Endothelial cell of umbilical vein (primary cell): ENCODE results near the gene TCF15. TPM values are rescaled to one million over a fixed set of nuclear protein-coding genes. Genes with fewer than 3 reads are reported as not detected.

Source experiments
- BruUV-seq: library from RNA; stranded (reverse); fragments of 400-500 nt; replicated peaks from 2 replicates; lab custom pipeline; 2021; lab: Mats Ljungman, UMichigan
- CTCF ChIA-PET: fragments of 300-600, 350-600 bp; sonication (Branson Sonifier 250); formaldehyde crosslinking; loops from one replicate; lab custom pipeline; 2021; ENCODE audit warnings: antibody characterized with exemption, inconsistent platforms; lab: Charles Lee
- POLR2A ChIA-PET: fragments of 300-600, 350-600 bp; sonication (Branson Sonifier 250); formaldehyde crosslinking; loops from one replicate; lab custom pipeline; 2021; ENCODE audit warnings: antibody characterized with exemption, inconsistent platforms; lab: Charles Lee
- DNase-seq: peaks from one replicate; pipeline ENCODE4 v3.0.0-alpha.2; 2011; ENCODE audit warnings: low read depth, low spot score
- FAIRE-seq: peaks from 2 replicates; lab custom pipeline; 2011; peaks lifted over from hg19 to GRCh38; lab: Jason Lieb, UNC
- H2AFZ ChIP-seq: 2 replicates; pipeline ENCODE4 v1.6.0; 2012; ENCODE audit warnings: low read depth, low read length, control low read depth, inconsistent platforms
- H3K27ac ChIP-seq: 2 replicates; pipeline ENCODE4 v1.5.1; 2011; ENCODE audit warnings: low read depth, mild to moderate bottlenecking, control low read depth, low read length, moderate library complexity; ENCODE audit not compliant: insufficient read depth
- H3K27me3 ChIP-seq, 2 experiments: 2 replicates each; pipeline versions ENCODE4 v1.6.0 to v1.6.1; 2011; ENCODE audit warnings: low read length in 2 of 2, mixed read lengths in 1 of 2; ENCODE audit not compliant: control insufficient read depth in 2 of 2, insufficient read depth in 2 of 2
- H3K36me3 ChIP-seq, 2 experiments: 2 replicates in 1 of 2; 3 replicates in 1 of 2; pipeline ENCODE4 v1.5.1; 2011; ENCODE audit warnings: low read length in 2 of 2, mild to moderate bottlenecking in 1 of 2, moderate library complexity in 1 of 2; ENCODE audit not compliant: control insufficient read depth in 2 of 2, insufficient read depth in 2 of 2; ENCODE audit errors: extremely low read depth in 1 of 2
- H3K4me1 ChIP-seq: 3 replicates; pipeline ENCODE4 v1.5.1; 2011; ENCODE audit warnings: mild to moderate bottlenecking, low read length; ENCODE audit not compliant: control insufficient read depth, insufficient read depth; ENCODE audit errors: extremely low read depth
- H3K4me2 ChIP-seq: 2 replicates; pipeline ENCODE4 v1.6.1; 2011; ENCODE audit warnings: low read length, control low read depth, mixed read lengths; ENCODE audit not compliant: insufficient read depth
- H3K4me3 ChIP-seq, 3 experiments: fragments of 200-600 bp in 1 of 3; sonication (generic), shearing (Covaris generic) in 1 of 3; replicated peaks in 1 of 3; 2 replicates each; pipeline ENCODE4 v1.5.1; 2011 to 2016; ENCODE audit warnings: control low read depth in 3 of 3, low read length in 3 of 3, mild to moderate bottlenecking in 2 of 3, inconsistent platforms in 1 of 3, low read depth in 1 of 3, moderate library complexity in 1 of 3; ENCODE audit not compliant: insufficient read depth in 1 of 3
- H3K79me2 ChIP-seq: 2 replicates; pipeline ENCODE4 v1.6.0; 2012; ENCODE audit warnings: low read length, inconsistent platforms; ENCODE audit not compliant: control insufficient read depth, insufficient read depth
- H3K9ac ChIP-seq: replicated peaks from 2 replicates; pipeline ENCODE3; 2011; ENCODE audit warnings: low read length, control low read depth; ENCODE audit not compliant: insufficient read depth; ENCODE audit errors: extremely low read depth
- H3K9me1 ChIP-seq: replicated peaks from 3 replicates; pipeline ENCODE4 v1.6.0; 2011; ENCODE audit warnings: mild to moderate bottlenecking, low read length; ENCODE audit not compliant: control insufficient read depth, insufficient read depth; ENCODE audit errors: extremely low read depth
- H3K9me3 ChIP-seq: replicated peaks from 2 replicates; pipeline ENCODE4 v1.5.1; 2012; ENCODE audit warnings: low read length, inconsistent platforms; ENCODE audit not compliant: control insufficient read depth, insufficient read depth
- H4K20me1 ChIP-seq: replicated peaks from 2 replicates; pipeline ENCODE3; 2011; ENCODE audit warnings: mild to moderate bottlenecking, low read length; ENCODE audit not compliant: control insufficient read depth, insufficient read depth; ENCODE audit errors: extremely low read depth
- EZH2 ChIP-seq: IDR thresholded peaks from 2 replicates; pipeline ENCODE4 v1.6.1; 2012; ENCODE audit warnings: borderline replicate concordance, low read depth, mild to moderate bottlenecking, moderate library complexity, low read length, inconsistent platforms; ENCODE audit not compliant: severe bottlenecking
- FOS ChIP-seq: IDR thresholded peaks from 2 replicates; pipeline ENCODE4 v1.6.1; 2011; ENCODE audit warnings: mild to moderate bottlenecking, low read length, moderate library complexity, borderline replicate concordance; ENCODE audit not compliant: insufficient read depth
- GATA2 ChIP-seq: IDR thresholded peaks from 2 replicates; pipeline ENCODE4 v1.7.0; 2011; ENCODE audit warnings: low read depth, mild to moderate bottlenecking, moderate library complexity, mixed read lengths, low read length; ENCODE audit not compliant: insufficient read length, insufficient read depth
- JUN ChIP-seq: IDR thresholded peaks from 2 replicates; pipeline ENCODE4 v1.6.1; 2011; ENCODE audit warnings: borderline replicate concordance, low read depth; ENCODE audit not compliant: insufficient read length, insufficient read depth
- MYC ChIP-seq: IDR thresholded peaks from one replicate; pipeline ENCODE4 v1.6.1; 2011; ENCODE audit warnings: mild to moderate bottlenecking, low read depth, low read length
- POLR2A ChIP-seq: IDR thresholded peaks from 2 replicates; pipeline ENCODE4 v1.6.1; 2012; ENCODE audit warnings: low read depth, mild to moderate bottlenecking, control low read depth, low read length
- POLR2AphosphoS5 ChIP-seq: IDR thresholded peaks from 2 replicates; pipeline ENCODE4 v1.6.1; 2012; ENCODE audit warnings: low read depth, mild to moderate bottlenecking, control low read depth, low read length, moderate library complexity; ENCODE audit not compliant: insufficient read depth
- dilution Hi-C: fragments of 300-500 bp; cut with MboI; formaldehyde crosslinking; loops from one replicate; pipeline ENCODE4 v1.15.0; 2019; ENCODE audit warnings: low sequenced_read_pairs; ENCODE audit not compliant: extremely low pct_ligation_motif_present
- intact Hi-C: fragments of 100-400 bp; cut with micrococcal nuclease; formaldehyde crosslinking; loops from one replicate; pipeline ENCODE4 v1.10.0; 2022
- polyA plus RNA-seq, 4 experiments: library from polyadenylated mRNA; depleted of rRNA in 3 of 4; stranded (reverse) in 3 of 4; unstranded in 1 of 4; fragments of >200 nt; gene quantifications; 2 replicates each; pipeline versions ENCODE4 v1.2.1 to v1.2.3, GENCODE V29; 2011 to 2012; ENCODE audit warnings: missing spikeins in 1 of 4
- total RNA-seq: library from RNA; stranded (reverse); gene quantifications from 2 replicates; pipeline ENCODE4 v1.2.3, GENCODE V29; 2021
- TF ChIP-seq, protein P1 (sequence below): IDR thresholded peaks from 2 replicates; pipeline ENCODE4 v1.6.1; 2011; ENCODE audit not compliant: insufficient read depth, insufficient read length
- TF ChIP-seq, protein P2 (sequence below), 2 donors: IDR thresholded peaks; 1 replicate in 1 of 2; 2 replicates in 1 of 2; pipeline ENCODE4 v1.5.1; 2011; ENCODE audit warnings: low read length in 2 of 2, mild to moderate bottlenecking in 2 of 2, moderate library complexity in 2 of 2, control low read depth in 1 of 2, inconsistent platforms in 1 of 2, low read depth in 1 of 2; ENCODE audit not compliant: insufficient read depth in 1 of 2; ENCODE audit errors: extremely low read depth in 1 of 2

The TCF15 gene
- total and polyA plus RNA-seq, 2 donors (not counting 3 experiments of a cell fraction or from before 2014, with no cell fraction given), result 0.07 to 1.3 TPM

DNA sequence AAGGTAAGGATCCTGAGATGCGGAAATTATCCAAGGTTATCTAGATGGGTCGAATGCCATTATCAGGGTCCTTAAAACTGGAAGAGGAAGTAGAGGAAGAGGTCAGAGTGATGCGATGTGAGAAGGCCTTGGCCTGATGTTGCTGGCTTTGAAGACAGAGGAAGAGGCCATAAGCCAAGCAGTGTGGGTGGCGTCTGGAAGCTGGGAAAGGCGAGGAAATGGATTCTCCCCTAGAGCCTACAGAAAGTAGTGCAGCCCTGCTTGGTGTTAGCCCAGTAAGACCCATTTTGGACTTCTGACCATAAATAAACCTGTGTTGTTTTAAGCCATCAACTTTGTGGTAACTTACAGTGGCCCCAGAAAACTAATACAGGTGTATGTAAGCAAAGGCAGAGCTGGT is 40.8 kb upstream of the TCF15 start:
- peaks cover 3 to 15% of the 10 kb centered on the region in 2 experiments for H3K36me3 ChIP-seq
- no peaks in the 10 kb centered on the region for H3K9me3 ChIP-seq
- peaks cover 0 to 1% of the 10 kb centered on the region in 2 experiments for H3K27me3 ChIP-seq
- no peaks in the 10 kb centered on the region for H3K9me1 ChIP-seq
- no TSS peak for BruUV-seq
- dilution Hi-C loops (no loop called here), intact Hi-C loops (no loop called here)
- no peak overlapping the region for H3K9ac ChIP-seq
- H2AFZ ChIP-seq, result no peak overlapping the region
- H3K27ac ChIP-seq, result no peak overlapping the region
- H3K4me2 ChIP-seq, result no peak overlapping the region
- no peaks in the 10 kb centered on the region for H4K20me1 ChIP-seq
- FAIRE-seq, result no peak
- ChIA-PET CTCF (interaction anchor here (1.5 to 3.1 kb wide), 2 partner anchors 10 to 16 kb away, joined by 3 to 23 read pairs; no protein-coding TSS in a partner anchor), POLR2A (no interaction called here)
- peaks cover 15% of the 10 kb centered on the region for H3K4me1 ChIP-seq
- no peak for DNase-seq
- no peak for TF ChIP-seq EZH2
- no peak for TF ChIP-seq FOS
- no peak for TF ChIP-seq JUN
- no peak for TF ChIP-seq MYC
- no peak for TF ChIP-seq POLR2AphosphoS5
- TF ChIP-seq, protein P1, sequence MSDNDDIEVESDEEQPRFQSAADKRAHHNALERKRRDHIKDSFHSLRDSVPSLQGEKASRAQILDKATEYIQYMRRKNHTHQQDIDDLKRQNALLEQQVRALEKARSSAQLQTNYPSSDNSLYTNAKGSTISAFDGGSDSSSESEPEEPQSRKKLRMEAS, result no peak
- no peak for TF ChIP-seq GATA2
- peaks cover 26% of the 10 kb centered on the region for H3K79me2 ChIP-seq
- no peak overlapping the region for H3K4me3 ChIP-seq

DNA sequence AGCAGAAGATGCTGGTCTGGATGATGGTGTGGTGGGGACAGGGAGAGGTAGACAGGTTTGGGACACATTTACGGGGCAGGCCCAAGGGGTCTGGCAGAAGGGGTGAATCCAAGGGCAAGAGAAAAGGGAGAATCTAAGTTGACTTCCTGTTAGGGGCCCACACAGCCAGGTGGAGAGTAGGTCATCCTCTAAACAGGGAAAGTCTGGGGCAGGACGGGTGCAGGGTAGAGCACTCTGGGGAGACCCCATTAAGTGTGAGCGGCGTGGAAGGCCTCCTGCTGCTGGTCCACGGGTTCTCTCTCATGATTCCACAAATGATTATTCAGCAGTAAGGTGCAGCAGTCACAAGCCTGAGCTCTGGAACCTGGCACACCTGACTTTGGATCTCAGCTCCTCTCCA is 40.2 kb upstream of the TCF15 start:
- intact Hi-C loops (no loop called here), dilution Hi-C loops (no loop called here)
- H3K27me3 ChIP-seq, result peaks cover 0 to under 1% of the 10 kb centered on the region in 2 experiments
- H2AFZ ChIP-seq, result no peak overlapping the region
- peaks cover 3 to 15% of the 10 kb centered on the region in 2 experiments for H3K36me3 ChIP-seq
- no peak overlapping the region for H3K9ac ChIP-seq
- H3K79me2 ChIP-seq, result peaks cover 26% of the 10 kb centered on the region
- peaks cover 15% of the 10 kb centered on the region for H3K4me1 ChIP-seq
- no peak overlapping the region for H3K4me2 ChIP-seq
- ChIA-PET POLR2A (no interaction called here), CTCF (interaction anchor here (3.1 kb wide), 1 partner anchor 17 kb away, joined by 23 read pairs; no protein-coding TSS in a partner anchor)
- no peak for DNase-seq
- no TSS peak for BruUV-seq
- TF ChIP-seq FOS (no peak), POLR2A (no peak), POLR2AphosphoS5 (no peak), MYC (no peak), EZH2 (no peak), GATA2 (no peak), JUN (no peak)
- TF ChIP-seq, protein P2, sequence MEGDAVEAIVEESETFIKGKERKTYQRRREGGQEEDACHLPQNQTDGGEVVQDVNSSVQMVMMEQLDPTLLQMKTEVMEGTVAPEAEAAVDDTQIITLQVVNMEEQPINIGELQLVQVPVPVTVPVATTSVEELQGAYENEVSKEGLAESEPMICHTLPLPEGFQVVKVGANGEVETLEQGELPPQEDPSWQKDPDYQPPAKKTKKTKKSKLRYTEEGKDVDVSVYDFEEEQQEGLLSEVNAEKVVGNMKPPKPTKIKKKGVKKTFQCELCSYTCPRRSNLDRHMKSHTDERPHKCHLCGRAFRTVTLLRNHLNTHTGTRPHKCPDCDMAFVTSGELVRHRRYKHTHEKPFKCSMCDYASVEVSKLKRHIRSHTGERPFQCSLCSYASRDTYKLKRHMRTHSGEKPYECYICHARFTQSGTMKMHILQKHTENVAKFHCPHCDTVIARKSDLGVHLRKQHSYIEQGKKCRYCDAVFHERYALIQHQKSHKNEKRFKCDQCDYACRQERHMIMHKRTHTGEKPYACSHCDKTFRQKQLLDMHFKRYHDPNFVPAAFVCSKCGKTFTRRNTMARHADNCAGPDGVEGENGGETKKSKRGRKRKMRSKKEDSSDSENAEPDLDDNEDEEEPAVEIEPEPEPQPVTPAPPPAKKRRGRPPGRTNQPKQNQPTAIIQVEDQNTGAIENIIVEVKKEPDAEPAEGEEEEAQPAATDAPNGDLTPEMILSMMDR (IDR thresholded peaks at IDR 0.05; ENCODE audit: extremely low read depth in 1 of 2, insufficient read depth in 1 of 2, low read depth in 1 of 2, low read length in 2 of 2), result no peak
- TF ChIP-seq, protein P1, result no peak
- FAIRE-seq, result no peak
- H3K27ac ChIP-seq, result no peak overlapping the region
- no peak overlapping the region for H3K4me3 ChIP-seq
- H3K9me3 ChIP-seq, result no peaks in the 10 kb centered on the region
- H4K20me1 ChIP-seq, result no peaks in the 10 kb centered on the region
- H3K9me1 ChIP-seq, result no peaks in the 10 kb centered on the region
